LHCN-M2 (cell line): Measurements from ENCODE around the gene HIBADH. TPM values are rescaled to one million over a fixed set of nuclear protein-coding genes. Genes with fewer than 3 reads are reported as not detected.
"Not testable (repeated sequence)": the region's sequence is repeated elsewhere in the genome, so short reads cannot be mapped to it uniquely, and the experiment has no call there.

Experiments
- DNase-seq: peaks from one replicate; pipeline ENCODE4 v3.0.0-alpha.2; 2012; ENCODE audit warnings: low read depth
- total RNA-seq: library from RNA; depleted of rRNA; stranded (reverse); fragments of >200 nt; gene quantifications from 2 replicates; pipeline ENCODE4 v1.2.3, GENCODE V29; 2014

Gene HIBADH
- total RNA-seq, 1 experiment from 2014 or later: 99.7 TPM

- no peak for DNase-seq
Observed at GRCh38 chr7:27680610-27681009, 17.9 kb upstream of the HIBADH start.

- peak; percentile 46 for DNase-seq
Observed at GRCh38 chr7:27678617-27679260, 16.1 kb upstream of the HIBADH start.

DNA sequence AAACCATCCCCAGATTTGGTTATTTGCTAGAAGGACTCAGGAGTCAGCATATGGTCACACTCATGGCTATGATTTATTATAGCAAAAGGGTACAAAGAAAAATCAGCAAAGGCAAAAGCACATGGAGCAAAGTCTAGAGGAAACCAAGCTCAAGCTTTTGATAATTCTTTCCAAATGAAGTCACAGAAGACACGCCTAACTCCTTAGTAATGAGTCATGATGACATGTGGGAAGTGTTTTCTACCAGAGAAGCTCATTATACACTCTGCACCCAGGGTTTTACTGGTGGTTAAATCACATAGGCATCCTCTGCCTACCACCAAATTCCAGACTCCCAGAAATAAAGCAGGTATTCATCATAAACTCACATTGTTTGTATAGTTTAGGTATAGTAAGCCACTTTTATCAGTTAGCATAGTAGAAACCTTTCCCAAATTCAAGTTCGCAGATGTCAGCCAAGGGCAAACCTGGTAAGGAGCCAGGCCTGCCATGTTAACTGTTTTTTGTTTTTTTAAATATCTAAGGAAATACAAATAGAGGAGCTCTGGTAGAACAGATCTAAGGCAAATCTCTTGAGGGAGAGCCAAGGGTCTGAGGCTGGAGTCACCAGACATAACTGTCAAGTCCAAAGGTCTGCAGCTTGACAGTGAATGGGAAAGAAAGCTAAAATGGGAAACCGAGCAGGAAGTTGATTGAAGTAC lies 15.4 kb upstream of the HIBADH start:
- DNase-seq: peak; percentile 98

- DNase-seq: not testable (repeated sequence)
Observed at GRCh38 chr7:27674126-27674525, 11.4 kb upstream of the HIBADH start.

DNA sequence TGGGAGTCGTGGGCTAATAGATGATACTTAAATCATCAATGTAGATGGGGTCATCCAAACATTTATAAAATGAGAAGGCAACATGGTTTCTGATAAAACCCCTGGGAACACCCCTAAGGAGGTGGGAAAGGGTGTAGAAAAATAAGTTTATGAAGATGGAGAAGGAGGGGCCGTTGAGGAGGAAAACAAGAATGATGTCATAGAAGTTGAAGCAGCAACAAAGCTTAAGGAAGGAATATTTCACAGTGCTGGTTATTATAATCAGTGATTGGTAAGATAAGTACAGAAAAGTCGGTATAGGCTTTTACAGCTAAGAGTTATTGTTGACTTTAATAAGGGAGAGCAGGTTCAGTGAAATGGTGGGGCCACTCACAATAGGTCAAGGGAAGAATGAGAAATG lies 9.0 kb upstream of the HIBADH start:
- no peak for DNase-seq

- peak; percentile 19 for DNase-seq
Observed at GRCh38 chr7:27670676-27671075, 8.0 kb upstream of the HIBADH start.

DNA sequence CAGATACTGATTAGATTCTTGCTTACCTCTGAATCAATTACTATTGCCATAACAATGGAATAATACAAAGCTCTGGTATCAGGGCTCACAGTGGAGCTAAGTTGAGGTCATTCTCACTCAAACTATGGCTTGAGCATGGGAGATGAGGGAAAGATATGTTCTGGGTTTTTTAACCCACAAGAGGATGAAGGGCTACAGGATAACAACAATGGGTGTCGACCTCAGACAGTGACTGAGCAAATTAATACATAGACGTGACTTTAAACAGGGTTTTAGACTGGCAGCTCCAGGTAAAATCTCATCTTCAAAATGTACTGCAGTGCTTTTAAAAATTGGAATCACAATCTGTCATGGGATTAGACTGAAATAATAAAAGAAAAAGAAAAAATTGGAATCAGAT lies 7.5 kb upstream of the HIBADH start:
- no peak for DNase-seq

- no peak for DNase-seq
Observed at GRCh38 chr7:27665531-27665930, 2.8 kb upstream of the HIBADH start.

- no peak for DNase-seq
Observed at GRCh38 chr7:27663989-27664331, 1.3 kb upstream of the HIBADH start.

GRCh38 chr7:27661811-27662489 lies 733 bp downstream of the HIBADH start:
- peak; percentile 32 for DNase-seq

DNA sequence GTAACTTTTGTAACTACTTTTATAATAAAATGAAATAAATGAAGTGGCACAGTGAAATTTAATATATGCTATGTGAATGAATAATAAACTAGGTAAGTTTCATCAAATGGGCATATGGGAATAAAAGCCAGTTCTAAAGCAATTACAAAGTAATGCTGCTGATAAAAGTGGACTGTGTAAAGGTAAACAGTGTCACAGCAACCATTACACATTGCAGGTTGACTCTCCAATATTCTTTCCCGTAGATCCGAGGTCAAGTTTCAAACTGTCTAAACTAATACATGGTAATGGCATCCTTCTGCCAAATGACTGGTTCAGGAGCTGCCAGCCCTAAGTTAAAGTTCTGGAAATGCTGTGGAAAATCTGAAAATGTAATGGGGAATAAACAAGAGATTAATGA lies 6.0 kb downstream of the HIBADH start:
- DNase-seq: no peak

DNA sequence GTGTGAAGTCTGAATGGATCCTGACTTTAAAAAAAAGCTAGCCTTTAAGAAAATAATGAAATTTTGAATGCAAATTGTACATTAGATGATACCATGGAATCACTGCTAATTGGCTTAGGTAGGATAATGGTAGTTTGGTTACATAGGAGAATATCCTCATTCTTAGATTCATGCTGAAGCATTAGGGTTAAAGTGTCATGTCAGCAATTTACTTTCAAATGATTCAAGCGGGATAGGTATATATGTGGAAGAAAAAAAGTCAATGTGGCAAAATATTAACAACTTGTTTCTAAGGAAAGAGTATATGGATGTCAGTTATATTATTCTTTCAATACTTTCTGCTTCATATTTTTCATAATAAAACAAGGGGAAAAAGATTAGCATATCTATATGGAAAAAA lies 7.5 kb downstream of the HIBADH start:
- DNase-seq: no peak

- DNase-seq: no peak
Observed at GRCh38 chr7:27652518-27652917, 10.2 kb downstream of the HIBADH start.

DNA sequence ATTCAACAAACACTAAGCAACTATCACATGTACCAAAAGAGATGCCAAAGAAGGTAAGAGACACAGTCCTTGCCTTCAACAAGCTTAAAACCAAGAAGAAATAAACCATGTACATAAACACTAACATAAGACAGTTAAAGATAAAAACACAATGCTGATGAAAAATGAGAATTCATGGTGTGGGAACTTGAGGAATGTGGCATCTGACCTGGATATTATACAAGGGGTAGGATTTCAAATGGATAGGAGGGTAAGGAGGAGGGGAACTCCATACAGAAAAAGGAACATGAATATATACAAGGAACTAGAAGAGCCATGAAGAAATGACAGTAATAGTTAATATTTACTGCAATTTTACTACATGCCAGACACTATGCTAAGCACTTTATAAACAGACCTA lies 11.0 kb downstream of the HIBADH start:
- DNase-seq: no peak

DNA sequence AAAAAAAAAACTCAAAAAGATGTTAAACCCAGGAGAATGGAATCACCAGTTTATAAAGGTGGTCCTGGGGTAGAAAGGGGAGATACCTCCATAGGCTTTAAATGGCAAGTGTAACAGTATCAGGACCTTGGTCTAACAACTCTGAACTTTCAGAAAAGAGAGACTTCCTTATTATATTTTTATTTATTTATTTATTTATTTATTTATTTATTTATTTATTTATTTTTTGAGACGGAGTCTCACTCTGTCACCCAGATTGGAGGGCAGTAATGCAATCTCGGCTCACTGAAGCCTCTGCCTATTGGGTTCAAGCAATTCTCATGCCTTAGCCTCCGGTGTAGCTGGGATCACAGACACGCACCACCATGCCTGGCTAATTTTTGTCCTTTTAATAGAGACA lies 12.4 kb downstream of the HIBADH start:
- DNase-seq: no peak

GRCh38 chr7:27647489-27647888 lies 15.2 kb downstream of the HIBADH start:
- DNase-seq: no peak

GRCh38 chr7:27647046-27647445 lies 15.6 kb downstream of the HIBADH start:
- peak; percentile 76 for DNase-seq

- no peak for DNase-seq
Observed at GRCh38 chr7:27642271-27642670, 20.4 kb downstream of the HIBADH start.

- peak; percentile 55 for DNase-seq
Observed at GRCh38 chr7:27641581-27642230, 21.0 kb downstream of the HIBADH start.

GRCh38 chr7:27640884-27641574 lies 21.7 kb downstream of the HIBADH start:
- peak; percentile 99 for DNase-seq

DNA sequence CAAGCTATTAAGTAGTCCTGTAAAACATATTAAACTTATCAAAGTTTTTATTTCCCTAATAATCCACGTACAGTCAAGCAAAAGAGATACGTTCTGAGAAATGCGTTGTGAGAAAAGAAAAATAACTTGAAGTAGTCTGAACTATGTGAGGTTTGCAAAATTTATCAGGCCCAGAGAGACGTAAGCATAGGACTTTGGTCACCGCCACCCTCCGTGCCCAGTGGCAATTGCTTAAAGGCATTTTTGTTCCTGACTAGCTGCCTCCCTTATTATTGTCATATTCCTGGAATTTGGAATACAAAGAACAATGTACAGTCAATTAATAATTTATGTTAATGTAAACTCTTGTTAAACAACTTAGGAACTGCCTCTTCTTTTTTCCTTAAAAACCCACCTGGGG lies 22.8 kb downstream of the HIBADH start:
- no peak for DNase-seq

DNA sequence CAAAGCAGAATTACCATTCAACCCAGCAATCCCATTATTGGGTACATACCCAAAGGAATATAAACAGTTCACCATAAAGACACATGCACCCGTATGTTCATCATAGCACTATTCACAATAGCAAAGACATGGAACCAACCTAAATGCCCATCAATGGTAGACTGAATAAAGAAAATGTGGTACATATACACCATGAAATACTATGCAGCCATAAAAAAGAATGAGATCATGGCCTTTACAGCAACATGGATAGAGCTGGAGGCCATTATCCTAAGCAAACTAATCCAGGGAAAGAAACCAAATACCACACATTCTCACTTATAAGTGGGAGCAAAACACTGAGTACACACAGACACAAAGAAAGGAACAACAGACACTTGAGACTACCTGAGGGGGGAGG lies 23.6 kb downstream of the HIBADH start:
- DNase-seq: not testable (repeated sequence)
